Fibroblast of skin of left quadriceps (primary cell): ENCODE data around the gene RIPK4.

Experiments used
- DNase-seq, 2 experiments: peaks; one replicate each; pipeline ENCODE4 v3.0.0-alpha.2; 2013; ENCODE audit warnings: low read depth in 2 of 2

The RIPK4 gene

DNA sequence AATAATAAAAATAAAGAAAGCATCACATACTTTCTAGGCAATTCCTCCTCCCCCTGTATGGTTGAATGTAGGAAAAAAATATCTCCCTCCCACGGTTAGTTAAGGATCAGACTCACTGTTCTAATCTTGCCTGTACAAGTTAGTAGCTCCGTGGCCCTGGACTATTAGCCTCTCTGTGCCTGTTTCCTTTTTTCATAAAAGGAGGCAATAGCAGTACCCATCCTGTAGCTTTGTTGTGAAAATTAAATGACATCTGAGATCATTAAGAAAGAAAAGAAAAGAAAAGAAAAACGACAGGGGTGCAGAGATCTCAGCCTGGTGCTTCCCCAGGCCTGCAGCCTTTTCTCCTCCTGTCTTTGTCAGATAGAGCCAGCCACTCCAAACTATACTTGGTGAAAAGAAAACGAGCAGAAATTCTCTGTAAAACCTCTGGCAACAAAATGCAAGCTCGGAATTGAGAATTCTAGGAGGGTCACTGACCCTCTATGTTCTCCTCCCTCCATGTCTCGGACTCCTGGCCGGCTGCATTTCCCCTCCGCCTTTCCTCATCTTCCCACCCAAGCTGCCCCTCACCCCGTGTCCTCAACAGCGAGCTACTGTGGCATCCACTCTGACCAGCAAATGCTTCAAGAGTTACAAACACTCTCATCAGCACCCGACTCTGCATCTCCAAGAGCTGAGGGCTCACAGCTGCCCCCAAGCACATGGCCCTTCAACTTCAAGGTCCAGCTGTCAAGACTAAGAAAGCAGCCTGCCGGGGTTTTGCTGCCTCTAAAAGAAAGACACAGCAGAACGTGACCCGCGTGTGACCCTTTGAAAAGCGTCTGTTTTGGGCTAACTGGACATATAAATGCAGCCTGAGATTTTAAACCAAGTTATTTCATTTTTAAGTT lies 13.6 kb downstream of the RIPK4 start:
- DNase-seq, result no peak

- DNase-seq, result peak; percentile 88
Measured at GRCh38 chr21:41752231-41752681, 14.6 kb downstream of the RIPK4 start.

GRCh38 chr21:41751611-41752011 lies 15.2 kb downstream of the RIPK4 start:
- no peak for DNase-seq

- no peak for DNase-seq
Measured at GRCh38 chr21:41750532-41751151, 16.2 kb downstream of the RIPK4 start.

DNA sequence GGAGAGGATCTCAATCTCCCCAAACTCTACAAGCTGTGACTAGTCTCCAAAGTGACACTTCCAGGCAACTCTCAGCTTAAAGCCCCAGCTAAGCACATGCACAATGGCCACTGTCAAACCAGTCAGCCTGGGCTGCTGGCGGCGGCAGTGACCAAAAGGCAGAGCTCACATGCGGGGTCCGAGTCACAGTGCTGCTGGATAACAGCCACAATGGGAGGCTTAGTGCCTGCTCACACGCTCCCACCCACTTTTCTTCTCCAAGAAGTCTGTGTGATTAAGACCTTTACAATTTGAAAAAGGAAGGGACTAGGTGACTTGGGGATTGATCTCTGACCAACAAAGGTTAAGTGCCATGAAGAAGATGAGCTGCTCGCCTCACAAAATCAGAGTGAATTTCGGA lies 16.8 kb downstream of the RIPK4 start:
- no peak for DNase-seq

DNA sequence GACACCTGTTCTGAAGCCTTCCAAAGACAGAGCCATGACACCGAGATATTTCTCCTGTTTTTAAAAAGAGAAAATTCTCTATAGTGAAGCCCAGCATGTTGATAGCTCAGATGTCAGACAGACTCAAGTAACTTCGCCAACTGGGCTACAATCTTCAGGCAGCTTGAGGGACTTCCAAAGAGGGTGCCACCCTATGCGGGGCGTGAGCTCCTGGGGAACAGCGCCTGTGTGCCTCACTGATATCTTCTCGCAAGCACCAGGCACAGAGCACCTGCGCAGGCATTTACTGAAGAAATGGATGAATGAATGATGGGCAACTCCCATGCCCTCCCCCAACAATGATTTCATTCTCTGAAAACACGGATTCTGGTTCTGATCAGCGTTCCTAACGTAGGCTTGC lies 17.6 kb downstream of the RIPK4 start:
- no peak for DNase-seq

DNA sequence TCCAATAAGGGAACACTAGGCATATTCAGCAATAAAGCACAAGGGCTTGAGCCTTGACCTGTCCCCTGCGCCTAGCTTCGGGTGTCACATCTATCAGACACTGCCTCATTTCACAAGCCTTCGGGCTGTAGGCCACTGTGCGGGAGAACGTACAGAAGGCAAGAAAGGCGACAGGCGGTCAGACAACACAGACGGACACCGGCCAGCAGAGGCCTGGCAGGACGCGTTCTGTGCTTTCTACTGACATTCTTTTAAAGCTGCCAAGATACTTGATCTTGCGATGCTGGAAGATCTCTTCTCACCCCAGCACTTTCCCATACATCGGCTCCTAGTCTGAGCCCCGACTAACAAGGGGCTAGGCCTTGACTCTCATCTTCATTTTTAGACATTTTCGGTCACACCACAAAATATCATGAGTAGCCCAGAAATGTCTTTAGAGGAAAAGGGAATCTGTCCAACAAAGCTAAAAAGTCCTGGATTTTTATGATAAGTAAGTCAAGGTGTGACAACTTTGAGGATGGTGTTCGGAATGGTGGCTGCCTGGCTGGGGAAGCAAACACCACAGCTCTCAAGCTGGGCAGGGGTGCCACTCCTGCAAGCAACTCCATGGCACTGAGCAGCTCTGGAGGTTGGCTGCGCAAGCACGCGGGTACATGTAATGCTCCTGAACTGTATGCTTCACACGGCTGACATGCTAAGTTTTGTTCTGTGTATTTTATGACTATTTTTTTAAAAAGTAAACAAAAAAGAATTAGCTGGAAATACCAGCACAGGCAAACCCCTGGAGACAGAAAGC lies 18.7 kb downstream of the RIPK4 start:
- no peak for DNase-seq

- no peak for DNase-seq
Measured at GRCh38 chr21:41746744-41747006, 20.2 kb downstream of the RIPK4 start.

- DNase-seq, result no peak
Measured at GRCh38 chr21:41745971-41746743, 20.7 kb downstream of the RIPK4 start.

DNA sequence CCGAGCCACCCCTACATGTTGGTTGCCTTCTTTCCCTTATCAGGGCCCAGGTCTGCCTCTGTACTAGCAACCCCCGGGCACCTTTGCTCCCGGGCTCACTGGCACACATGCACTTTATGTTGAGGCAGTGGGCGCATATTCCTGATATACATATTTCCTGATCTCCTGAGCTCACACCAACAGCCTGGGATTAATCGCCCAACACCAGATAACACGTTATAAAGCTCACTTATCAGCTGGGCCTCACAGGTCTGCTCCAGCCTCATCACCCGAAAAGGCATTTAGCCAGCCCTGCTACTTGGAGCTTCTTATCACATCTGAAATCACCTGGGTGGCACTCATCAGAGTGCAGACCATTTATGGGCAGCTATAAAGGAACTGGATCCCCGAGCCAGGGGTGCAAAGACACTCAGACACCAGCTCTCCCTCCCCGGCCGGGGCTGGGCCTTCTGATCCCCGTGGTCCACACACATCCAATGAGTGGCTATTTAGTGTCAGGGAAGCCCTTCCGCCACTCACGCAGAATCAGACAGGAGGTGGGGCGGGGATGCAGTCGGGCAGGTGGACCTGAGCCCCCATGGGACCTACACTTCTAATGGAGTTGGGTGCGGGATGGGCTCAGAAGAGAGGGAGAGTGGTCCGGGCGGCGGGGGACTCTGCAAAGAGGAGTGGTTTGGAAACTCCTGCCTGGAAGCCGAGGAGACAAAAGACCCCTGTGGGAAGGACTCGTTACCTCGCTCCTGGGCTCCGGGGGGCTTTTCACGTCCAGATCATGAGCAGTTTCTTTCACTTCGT lies 21.6 kb downstream of the RIPK4 start:
- DNase-seq, result no peak

DNA sequence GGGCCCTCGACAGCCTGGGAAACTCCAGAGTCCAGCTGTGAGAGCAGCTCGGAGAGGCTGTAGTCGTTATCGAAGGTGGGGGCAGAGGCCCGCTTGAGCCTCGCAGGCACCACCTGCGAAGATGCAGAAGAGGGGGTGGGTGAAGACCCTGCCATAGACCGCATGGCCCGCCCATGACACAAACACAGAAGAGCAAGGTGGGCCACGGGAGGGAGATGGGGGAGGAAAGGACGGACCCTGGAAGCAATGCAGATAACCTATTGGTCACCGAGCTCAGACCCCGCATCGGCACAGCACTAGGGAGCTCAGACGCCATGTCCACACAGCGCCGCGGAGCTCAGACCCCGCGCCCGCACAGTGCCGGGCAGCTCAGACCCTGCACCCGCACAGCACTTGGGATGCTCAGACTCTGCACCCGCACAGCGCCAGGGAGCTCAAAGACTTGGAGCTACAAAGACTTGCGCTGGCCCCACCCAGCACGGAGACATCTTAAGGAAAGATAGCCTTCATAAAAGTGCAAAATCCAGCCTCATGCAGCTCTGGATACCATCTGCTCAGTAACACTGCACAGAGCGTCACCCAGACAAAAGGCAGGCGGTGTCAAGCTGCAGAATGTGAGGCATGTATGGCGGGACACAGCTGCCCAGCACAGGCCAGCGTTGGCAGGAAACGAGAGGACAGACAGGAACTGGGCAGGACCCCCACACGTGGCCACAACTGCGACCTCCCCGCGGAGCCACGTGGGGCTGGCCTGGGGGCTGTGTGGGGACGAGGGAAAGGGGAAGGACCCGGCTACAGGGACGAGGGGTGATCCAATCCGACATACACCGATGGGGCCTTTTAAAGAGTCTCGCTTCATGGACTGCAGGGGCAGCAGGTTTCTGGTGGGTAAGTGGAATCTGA lies 22.6 kb downstream of the RIPK4 start:
- no peak for DNase-seq

DNA sequence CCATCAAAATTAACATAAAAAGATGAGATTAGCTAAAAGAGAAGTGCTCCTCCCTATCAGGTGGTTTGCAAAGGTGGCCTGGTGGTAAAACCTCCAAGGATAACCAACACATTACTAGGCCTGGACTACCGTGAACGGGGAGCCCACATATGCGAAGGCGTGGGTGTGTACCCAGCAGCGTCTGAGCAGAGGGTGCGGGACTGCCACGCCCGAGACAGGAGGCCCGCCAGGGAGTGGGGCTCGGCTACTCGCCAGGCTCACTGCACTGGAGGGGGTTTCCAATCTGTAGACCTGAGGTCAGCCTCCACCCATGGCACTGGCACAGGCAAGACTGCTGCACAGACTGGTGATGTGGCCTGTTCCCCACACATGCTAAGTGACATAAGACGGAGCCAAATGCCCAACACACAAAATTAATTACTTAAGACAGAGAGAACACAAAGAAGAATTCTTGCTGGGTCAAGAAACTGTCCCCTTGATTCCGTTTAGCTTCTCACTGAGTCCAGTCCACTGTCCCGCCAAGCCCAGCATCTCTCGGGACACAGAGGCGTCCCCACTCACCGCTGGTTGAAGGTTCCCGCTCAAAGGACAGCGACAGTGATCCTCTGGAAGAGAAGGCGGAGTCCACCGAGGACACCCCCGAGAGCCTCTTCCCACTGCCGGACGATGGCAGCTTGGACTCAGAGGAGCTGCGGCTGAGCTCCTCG lies 23.4 kb downstream of the RIPK4 start:
- no peak for DNase-seq

GRCh38 chr21:41742073-41742875 lies 24.6 kb downstream of the RIPK4 start:
- no peak for DNase-seq

- no peak for DNase-seq
Measured at GRCh38 chr21:41741253-41742072, 25.4 kb downstream of the RIPK4 start.

DNA sequence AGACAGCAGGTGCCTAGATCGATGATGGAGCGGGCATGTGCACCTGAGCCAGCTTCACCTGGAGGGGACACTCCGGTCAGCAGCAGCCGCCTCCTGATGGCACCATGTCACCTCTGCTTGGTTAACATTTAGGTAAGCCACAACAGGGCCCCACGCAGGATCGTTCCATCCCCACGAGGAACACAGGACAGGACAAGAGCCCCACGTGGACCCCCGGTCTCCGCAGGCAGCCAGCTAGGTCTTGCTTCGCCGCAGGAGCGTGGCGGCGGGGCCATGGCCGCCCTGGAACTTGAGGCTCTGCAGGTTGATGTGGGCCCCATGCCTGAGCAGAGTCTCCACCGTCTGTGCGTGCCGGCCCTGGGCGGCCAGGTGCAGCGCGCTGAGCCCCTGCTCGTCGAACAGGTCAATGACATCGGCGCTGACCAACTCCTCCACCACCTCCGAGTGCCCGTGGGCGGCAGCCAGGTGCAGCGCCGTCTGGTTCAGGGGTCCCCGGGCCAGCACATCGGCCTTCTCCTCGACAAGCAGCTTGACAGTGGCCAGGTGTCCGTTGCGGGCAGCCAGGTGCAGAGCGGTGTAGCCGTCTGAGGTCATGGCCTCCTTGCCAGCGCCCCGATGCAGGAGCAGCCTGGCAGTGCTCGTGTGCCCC lies 26.1 kb downstream of the RIPK4 start:
- no peak for DNase-seq

DNA sequence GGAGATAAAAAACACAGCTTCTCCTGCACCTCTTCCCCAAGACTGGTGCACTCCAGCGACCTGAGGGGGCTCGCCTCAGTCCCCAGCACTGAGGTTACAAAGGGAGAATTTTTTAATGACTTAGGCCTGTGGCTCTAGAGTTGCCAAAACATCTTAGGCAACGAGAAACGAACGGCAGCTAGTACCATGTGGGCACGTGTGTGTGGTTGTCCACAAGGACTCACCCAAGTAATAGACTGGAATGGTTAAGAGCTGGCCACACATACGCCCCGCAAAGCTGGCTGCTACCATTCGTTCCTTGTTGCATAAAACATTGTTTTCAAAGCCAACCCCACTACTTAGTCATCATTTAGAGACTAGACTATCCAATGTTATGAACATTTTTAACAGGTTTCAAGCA lies 26.9 kb downstream of the RIPK4 start:
- no peak for DNase-seq

GRCh38 chr21:41739011-41739410 lies 27.8 kb downstream of the RIPK4 start:
- DNase-seq, result no peak
